Renal cortex interstitium (tissue), 11 donors: ENCODE measurements around the gene ANO3. TPM values are rescaled to one million over a fixed set of nuclear protein-coding genes. Genes with fewer than 3 reads are reported as not detected.
"Not testable (repeated sequence)": the region's sequence is repeated elsewhere in the genome, so short reads cannot be mapped to it uniquely, and the experiment has no call there.

Experiments
- DNase-seq, 11 donors: peaks; one replicate each; pipeline ENCODE4 v3.0.0-alpha.2; 2013; ENCODE audit warnings: low read depth in 9 of 11, low spot score in 4 of 11; ENCODE audit errors: extremely low read depth in 1 of 11
- polyA plus RNA-seq, 3 donors: library from polyadenylated mRNA; unstranded; fragments of 120-200 nt; gene quantifications; one replicate each; pipeline ENCODE4 v1.2.1, GENCODE V29; 2013; ENCODE audit not compliant: insufficient read length in 3 of 3

The ANO3 gene
- polyA plus RNA-seq, 3 donors: 3.7 to 4.3 (median 3.9) TPM

- no peak for DNase-seq
These were observed 219.4 kb downstream of the ANO3 start for GRCh38 chr11:26551186-26551801.

DNA sequence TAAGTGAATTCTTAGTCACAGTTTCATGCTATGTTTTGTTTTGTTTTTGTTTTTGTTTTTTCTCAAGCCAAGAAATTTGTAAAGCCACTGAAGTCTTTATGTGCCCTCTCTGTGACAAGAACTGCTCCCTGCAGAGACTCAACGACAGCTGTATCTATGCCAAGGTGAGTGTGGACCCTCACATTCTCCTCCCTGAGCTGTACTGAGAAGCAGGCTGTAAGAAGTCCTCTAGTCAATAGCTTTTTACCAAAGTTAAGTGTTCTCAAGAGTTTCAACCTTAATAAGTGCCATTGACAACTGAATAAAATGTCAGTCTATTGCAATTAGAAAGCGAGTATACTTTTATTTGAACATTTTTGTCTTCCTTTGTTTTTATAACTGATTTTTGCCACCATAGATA lies 221.3 kb downstream of the ANO3 start:
- DNase-seq: no peak

- no peak for DNase-seq
These were observed 222.5 kb downstream of the ANO3 start for GRCh38 chr11:26554455-26554854.

DNA sequence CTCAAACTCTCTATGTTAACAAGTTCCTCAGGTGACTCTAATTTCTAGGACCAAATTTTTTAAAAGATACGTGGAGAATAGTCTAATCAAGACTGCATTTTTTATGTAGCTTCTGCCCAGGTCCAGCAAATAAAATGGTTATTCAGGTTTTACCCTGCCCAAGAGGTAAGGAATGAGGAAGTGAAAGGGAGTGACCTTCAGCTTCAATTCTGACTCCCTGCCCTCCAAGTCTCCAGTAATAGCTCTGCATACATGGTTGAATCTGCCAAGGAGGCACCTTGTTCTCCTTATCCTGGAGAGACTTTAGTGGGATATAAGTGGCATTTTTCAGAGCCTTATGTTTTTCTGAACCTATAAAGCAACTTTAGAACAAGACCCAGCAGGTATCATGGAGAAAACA lies 224.7 kb downstream of the ANO3 start:
- DNase-seq: no peak

- no peak for DNase-seq
These were observed 225.7 kb downstream of the ANO3 start for GRCh38 chr11:26557666-26558065.

- no peak for DNase-seq
These were observed 226.3 kb downstream of the ANO3 start for GRCh38 chr11:26558190-26558589.

DNA sequence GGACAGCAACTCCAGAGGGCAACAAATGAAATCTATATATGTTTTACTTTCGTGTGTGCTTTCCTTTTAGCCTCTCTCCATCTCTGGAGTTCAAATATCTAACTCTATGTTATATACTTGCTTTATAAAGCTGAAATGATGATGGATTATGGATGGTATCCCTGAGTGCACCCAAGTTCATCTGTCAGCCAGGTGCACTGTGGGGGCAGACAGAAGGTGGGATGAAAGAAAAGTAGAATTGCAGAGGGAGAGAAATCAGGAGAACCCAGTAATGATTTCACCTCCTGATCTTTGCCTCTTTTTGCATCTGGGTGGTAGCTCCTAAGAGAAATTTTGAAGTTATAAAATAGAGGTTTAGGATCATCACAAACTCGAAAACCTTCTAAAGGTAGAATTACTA lies 237.7 kb downstream of the ANO3 start:
- no peak for DNase-seq

GRCh38 chr11:26571861-26572654 lies 240.1 kb downstream of the ANO3 start, which contains the start of gene MUC15:
Gene MUC15 (minus strand): TSS chr11:26572263. CDS start chr11:26567094, 5,169 bp downstream.
- no peak for DNase-seq

GRCh38 chr11:26572770-26573402 lies 241.0 kb downstream of the ANO3 start:
- peak in 3 of 11 donors; percentile 20 to 24 (median 24) for DNase-seq

DNA sequence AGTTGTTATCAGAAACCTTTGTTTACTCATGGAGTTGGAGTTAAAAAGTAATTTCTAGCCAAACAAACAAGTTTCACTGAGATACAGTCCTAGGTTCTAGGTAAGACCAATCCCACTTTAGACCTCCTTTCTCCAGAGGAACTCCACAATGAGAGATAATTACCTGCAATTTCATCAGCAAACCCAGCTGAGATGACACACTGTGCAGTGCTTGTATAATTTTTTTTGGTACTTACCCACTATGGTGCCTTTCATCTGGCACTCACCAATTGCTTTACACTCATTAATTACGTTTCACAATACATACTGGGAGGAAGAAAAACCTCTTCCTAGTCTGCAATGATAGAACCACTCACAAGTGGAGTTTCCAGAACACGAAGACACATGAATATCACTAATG lies 242.0 kb downstream of the ANO3 start:
- no peak for DNase-seq

DNA sequence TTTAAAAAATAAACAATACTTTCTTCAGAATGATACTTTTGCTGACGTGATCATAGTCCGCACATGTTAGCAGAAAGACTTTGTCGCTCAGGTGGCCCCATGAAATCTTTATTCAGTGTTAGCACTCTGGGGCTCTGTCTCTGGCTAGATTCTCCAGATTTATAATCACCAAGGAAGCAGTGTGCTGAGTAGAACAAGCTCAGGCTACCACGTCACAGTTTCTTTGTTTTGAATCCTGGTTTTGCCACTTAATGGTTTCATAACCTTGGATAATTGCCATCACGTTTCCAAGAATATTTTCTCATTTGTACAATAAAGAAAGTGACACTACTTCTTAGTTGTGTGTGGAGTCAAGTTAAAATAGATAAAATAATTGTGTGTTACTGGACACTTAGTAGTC lies 244.0 kb downstream of the ANO3 start:
- DNase-seq: no peak

- DNase-seq: no peak
These were observed 247.2 kb downstream of the ANO3 start for GRCh38 chr11:26578998-26579661.

DNA sequence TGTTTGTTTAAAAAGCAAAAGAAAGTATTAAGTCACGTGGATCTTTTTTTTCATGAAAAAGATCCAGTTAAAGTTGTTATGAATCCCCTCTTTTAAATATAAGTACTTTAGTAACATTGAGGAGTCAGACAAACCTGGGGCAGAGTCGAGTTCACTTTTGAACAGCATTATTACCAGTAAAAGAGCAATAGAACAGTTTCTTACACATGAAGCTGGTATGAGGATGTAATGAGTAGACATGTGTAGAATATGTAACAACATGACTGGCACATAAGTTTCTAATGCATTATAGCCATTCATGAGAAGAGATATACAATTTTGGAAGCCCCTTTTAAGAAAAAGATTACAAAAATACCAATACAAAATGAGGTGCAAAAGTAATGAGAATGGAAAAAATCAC lies 247.8 kb downstream of the ANO3 start:
- no peak for DNase-seq

DNA sequence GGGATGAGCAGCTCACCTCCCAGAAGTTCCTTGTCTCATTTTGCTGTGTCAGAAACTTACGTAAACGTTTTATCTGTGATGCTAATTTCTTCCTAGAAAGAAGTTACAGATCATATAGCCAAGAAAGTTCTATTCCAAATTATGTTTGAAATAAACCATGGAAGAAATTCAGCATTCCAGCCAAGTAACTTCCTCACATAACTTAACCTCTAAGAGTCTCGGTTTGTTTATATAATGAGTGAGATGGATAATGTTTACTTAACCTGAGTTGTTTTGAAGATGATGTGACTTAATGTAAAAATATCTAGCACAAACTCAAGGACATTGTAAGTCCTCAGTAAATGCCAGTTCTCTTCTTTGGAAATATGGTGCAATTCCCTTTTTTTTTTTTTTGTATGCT lies 249.0 kb downstream of the ANO3 start:
- no peak for DNase-seq

GRCh38 chr11:26583550-26583949 lies 251.6 kb downstream of the ANO3 start:
- DNase-seq: no peak

GRCh38 chr11:26584818-26585217 lies 252.9 kb downstream of the ANO3 start:
- DNase-seq: no peak

- no peak for DNase-seq
These were observed 255.1 kb downstream of the ANO3 start for GRCh38 chr11:26587073-26587472.

DNA sequence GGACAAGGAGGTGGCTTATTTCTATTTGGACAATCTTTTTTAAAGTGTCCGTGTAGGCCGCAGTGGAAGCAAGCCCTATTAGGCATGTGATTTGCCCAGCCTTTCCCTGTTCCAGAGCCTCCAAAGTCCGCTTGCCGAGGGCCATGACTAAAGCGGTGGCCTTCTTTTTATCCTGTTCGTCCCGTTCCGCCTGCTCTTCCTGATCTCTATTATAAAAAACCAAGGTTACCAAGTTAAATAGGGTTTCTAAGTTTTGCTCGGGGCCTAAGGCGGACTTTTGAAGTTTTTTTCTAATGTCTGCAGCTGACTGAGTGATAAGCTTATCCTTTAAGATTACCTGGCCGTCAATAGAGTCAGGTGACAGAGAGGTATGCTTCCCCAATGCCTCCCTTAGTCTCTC lies 261.8 kb downstream of the ANO3 start:
- no peak for DNase-seq

DNA sequence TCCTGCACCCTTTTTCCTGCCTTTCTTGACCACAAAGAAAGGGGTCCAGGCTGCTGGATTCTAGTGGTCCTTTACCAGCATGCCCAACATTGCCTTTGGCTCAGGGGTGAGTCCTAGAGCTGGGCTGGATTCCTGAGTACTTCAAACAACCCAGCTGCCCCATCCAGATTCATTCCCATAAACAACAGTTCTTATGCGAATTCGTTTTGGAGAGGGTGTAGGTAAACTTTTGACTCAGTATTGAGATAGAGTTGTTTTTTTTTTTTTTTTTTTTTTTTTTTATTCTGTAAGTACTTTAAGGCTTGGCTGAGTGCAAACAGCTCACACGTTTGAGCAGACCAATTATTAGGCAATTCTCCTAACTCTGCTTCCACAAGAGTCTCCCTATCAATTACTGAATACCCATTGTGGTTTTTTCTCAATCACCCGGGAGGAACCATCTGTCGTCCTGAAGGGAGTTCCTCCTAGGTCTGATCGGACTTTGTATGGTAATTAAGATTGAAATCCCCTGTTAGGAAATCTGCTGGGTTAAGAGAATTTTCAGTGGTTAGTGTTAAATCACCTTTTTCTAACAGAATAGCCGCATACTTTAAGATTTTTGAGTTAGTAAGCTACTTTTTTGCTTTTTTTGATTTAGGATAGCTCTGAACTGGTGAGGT lies 263.4 kb downstream of the ANO3 start:
- not testable (repeated sequence) for DNase-seq
